Stimulated activated effector memory CD8-positive, alpha-beta T cell treated with anti-CD3 and anti-CD28 coated beads, Interleukin-12 subunit alpha, Interleukin-12 subunit beta, amount 100 ng/mL, for 72 hours (primary cell): ENCODE data around the gene ETV5.
A peak's percentile ranks its signal among the peaks of the same experiment; 100 is the strongest.

Source experiments
- ATAC-seq: fragments of 150-1000 bp; cut with Tn5 transposase; 2 replicates; pipeline ENCODE4 v1.10.0; 2021
- DNase-seq, 2 donors: peaks; one replicate each; pipeline ENCODE4 v3.0.0; 2021 to 2022; ENCODE audit warnings: low spot score in 2 of 2
- H3K27ac Mint-ChIP-seq: one replicate; pipeline ENCODE4 v1.8.0; 2022; ENCODE audit warnings: mild to moderate bottlenecking, mixed read lengths
- H3K36me3 Mint-ChIP-seq: one replicate; pipeline ENCODE4 v1.8.0; 2022; ENCODE audit warnings: mild to moderate bottlenecking, mixed read lengths
- H3K4me1 Mint-ChIP-seq: one replicate; pipeline ENCODE4 v1.8.0; 2022; ENCODE audit warnings: mixed read lengths
- H3K4me3 Mint-ChIP-seq: one replicate; pipeline ENCODE4 v1.8.0; 2022; ENCODE audit warnings: mild to moderate bottlenecking, mixed read lengths
- H3K9me3 Mint-ChIP-seq: one replicate; pipeline ENCODE4 v1.8.0; 2022; ENCODE audit warnings: mixed read lengths

Gene ETV5

DNA sequence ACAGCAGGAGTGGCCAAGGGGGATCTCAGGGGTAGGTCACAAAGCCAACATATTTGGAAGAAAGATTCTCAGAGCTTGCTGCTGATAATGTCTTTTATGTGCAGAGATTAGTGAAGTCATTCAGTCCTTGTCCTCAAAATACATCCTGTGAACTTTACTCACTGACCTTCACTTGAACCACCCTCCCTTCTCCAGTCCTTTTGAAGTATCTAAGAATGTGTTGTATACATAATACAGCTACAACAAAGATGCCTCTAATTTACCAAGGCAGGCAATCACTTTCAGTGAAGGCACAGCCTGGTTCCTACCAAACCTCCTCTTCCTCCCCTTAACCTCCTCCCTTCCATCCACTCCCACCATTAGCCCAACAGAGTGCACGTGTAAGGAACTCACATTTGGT is 38.3 kb downstream of the ETV5 start:
- Mint-ChIP-seq H3K9me3 (peaks cover 2% of the 10 kb centered on the region), H3K4me1 (peaks cover 11% of the 10 kb centered on the region), H3K4me3 (no peak overlapping the region), H3K36me3 (no peaks in the 10 kb centered on the region), H3K27ac (no peak overlapping the region)
- ATAC-seq (no peak), DNase-seq (no peak)

DNA sequence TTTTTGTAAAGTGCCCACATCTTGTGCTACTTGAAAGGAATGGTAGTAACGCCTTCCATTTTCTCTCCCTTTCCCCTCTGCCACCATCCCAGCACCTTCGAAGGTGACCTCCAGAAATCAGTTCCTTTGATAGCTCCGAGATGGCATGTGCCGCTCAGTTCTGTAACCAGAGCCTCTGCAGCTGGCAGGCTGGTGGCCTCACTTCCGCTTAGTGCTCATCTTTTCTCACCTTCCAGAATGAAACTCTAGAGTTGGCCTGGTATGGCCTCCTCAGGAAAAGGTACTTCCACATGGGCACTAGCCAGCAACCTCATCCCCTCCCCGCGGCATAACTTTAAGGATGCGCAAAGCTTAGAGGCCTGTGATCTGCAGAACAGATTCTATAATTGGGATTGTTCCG is 38.8 kb downstream of the ETV5 start:
- ATAC-seq (no peak), DNase-seq (no peak)
- Mint-ChIP-seq H3K36me3 (no peaks in the 10 kb centered on the region), H3K9me3 (peaks cover 2% of the 10 kb centered on the region), H3K4me1 (peaks cover 11% of the 10 kb centered on the region), H3K27ac (no peak overlapping the region), H3K4me3 (no peak overlapping the region)

DNA sequence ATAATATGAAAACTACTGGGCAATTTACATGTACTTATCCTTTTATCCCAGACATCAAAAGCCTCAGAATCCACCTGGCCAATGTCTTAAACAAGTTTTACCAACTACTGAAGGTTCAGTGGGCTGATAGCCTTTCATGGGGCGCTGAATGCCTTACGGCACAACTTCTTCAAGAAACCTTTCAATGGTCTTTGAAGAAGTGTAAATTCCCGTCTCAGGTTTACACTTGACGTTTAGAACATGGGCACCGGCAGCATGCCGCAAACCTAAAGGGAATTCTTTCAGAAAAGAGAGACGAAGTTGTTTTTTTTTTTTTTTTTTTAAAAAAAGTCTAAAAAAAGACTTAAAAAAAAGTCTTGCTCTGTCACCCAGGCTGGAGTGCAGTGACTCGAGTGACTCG is 39.7 kb downstream of the ETV5 start:
- ATAC-seq: no peak
- Mint-ChIP-seq H3K4me1 (peaks cover 13% of the 10 kb centered on the region), H3K4me3 (no peak overlapping the region), H3K36me3 (no peaks in the 10 kb centered on the region), H3K27ac (no peak overlapping the region), H3K9me3 (no peaks in the 10 kb centered on the region)
- no peak for DNase-seq

DNA sequence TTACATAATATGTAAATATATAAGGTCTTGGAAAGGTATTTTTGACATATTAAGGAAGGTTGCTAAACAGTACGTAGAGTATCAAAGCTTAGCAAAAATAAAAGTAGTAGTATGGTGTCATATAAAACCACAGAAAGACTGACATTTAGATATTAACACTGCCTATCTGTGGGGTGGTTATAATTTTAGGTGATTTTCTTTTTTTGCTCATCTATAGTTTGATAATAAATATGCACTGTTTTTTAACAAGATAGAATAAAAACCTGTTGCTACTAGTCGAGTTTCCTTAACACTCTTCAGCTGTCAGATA is 40.7 kb downstream of the ETV5 start:
- Mint-ChIP-seq H3K9me3 (no peaks in the 10 kb centered on the region), H3K27ac (no peak overlapping the region), H3K4me3 (no peak overlapping the region), H3K36me3 (no peaks in the 10 kb centered on the region), H3K4me1 (peaks cover 17% of the 10 kb centered on the region)
- no peak for DNase-seq
- no peak for ATAC-seq

DNA sequence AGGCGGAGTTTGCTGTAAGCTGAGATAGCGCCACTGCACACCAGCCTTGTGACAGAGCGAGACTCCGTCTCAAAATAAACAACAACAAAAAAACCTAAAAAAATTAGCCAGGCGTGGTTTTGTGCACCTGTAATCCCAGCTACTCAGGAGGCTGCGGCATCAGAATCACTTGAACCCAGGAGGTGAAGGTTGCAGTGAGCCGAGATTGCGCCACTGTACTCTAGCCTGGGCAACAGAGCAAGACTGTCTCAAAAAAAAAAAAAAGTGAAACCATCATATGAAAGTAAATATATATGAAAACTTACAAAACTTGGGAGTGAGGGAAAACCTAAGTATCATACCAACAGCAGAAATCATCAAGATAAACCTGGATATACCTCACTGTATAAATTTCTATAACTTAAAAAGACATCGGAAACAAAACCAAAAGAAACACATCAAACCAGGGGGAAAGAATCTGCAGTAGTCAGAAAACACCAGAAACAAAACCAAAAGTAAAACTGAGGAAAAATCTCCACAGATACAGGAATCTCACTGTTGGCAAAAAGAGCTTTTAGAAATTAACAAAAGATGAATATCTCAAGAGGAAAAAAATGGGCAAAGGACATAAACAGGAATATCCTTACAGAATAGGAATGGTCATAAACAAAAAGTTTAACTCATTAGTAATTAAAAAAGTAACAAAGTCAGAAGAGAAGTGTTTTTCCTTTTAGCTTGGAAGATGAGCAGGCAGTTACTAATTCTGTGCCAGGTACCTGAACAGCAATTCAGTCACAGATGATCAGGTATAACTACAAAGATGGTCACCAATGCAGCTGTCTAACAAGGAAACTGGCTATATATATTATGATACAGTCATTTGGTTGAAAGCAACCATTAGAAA is 41.3 kb downstream of the ETV5 start:
- peaks cover 17% of the 10 kb centered on the region for H3K4me1 Mint-ChIP-seq
- no peak overlapping the region for H3K27ac Mint-ChIP-seq

DNA sequence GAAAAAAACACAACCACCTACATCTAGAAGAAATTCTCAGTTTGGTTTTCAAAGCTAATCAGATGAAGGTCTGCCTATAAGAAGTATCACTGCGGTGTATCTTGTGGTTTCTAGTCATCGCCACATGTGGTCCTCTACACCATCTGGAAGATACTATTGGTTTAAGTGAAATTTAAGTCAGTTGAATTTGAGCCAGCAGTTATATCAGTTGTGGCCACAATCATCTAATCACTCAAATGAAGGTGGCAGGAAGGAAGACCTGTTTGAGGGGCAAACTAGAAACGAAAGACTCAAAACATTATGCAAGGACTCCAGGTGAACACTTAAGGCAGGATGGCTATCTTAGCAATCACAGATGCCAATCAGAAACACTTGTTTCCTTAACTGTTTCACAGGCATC is 48.7 kb downstream of the ETV5 start:
- H3K4me1 Mint-ChIP-seq: peaks cover 19% of the 10 kb centered on the region
- no peak overlapping the region for H3K27ac Mint-ChIP-seq
- ATAC-seq (peak; percentile 92), DNase-seq (no peak)
- no peak overlapping the region for H3K4me3 Mint-ChIP-seq
- H3K9me3 Mint-ChIP-seq: no peaks in the 10 kb centered on the region
- H3K36me3 Mint-ChIP-seq: no peaks in the 10 kb centered on the region

More for the DNA sequence above, 41.3 kb downstream of the ETV5 start:
- no peaks in the 10 kb centered on the region for H3K36me3 Mint-ChIP-seq
- ATAC-seq (no peak), DNase-seq (no peak)
- no peaks in the 10 kb centered on the region for H3K9me3 Mint-ChIP-seq
- H3K4me3 Mint-ChIP-seq: peak overlapping the region; percentile 22

DNA sequence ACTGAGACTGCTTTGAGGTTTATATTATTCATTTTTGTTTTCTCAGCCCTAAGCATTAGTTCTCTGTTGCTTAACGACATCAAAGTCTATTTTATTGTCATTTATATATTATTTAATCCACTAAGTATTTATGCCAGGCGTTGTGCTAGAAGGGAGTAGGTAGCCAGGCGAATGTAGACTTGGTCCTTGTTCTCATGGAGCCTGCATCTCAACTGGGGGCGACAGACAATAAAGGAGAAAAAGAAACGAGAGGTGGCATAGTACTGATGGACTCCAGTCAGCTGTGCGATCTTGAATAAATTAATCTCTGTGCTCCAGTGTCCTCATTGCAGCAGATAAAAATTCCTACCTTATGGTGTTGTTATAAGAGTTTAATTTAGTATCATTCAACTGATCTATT is 49.7 kb downstream of the ETV5 start:
- no peaks in the 10 kb centered on the region for H3K9me3 Mint-ChIP-seq
- no peak overlapping the region for H3K27ac Mint-ChIP-seq
- DNase-seq (no peak), ATAC-seq (no peak)
- no peaks in the 10 kb centered on the region for H3K36me3 Mint-ChIP-seq
- H3K4me3 Mint-ChIP-seq: no peak overlapping the region
- peaks cover 18% of the 10 kb centered on the region for H3K4me1 Mint-ChIP-seq

DNA sequence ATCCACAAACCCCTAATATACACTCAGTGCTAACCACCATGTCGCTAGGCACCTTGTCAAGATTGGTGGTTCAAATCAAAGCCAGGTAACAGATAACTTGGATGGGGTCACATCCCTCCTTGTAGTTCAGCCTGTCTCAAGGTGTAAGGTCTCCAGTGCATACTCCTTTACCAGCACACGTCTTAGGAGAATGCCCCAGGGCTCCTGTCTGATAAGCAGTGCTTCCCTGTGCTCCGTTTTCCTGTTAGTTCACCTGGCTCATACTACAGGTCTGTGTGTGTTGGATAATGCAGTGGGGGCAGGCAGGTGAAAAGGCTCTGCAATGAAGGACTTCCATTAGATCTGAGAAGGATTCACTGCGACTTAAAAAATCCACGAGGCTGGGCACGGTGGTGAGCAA is 50.7 kb downstream of the ETV5 start:
- ATAC-seq: no peak
- DNase-seq: no peak
- H3K27ac Mint-ChIP-seq: no peak overlapping the region
- H3K4me3 Mint-ChIP-seq: no peak overlapping the region
- no peaks in the 10 kb centered on the region for H3K36me3 Mint-ChIP-seq
- no peaks in the 10 kb centered on the region for H3K9me3 Mint-ChIP-seq
- H3K4me1 Mint-ChIP-seq: peaks cover 14% of the 10 kb centered on the region

DNA sequence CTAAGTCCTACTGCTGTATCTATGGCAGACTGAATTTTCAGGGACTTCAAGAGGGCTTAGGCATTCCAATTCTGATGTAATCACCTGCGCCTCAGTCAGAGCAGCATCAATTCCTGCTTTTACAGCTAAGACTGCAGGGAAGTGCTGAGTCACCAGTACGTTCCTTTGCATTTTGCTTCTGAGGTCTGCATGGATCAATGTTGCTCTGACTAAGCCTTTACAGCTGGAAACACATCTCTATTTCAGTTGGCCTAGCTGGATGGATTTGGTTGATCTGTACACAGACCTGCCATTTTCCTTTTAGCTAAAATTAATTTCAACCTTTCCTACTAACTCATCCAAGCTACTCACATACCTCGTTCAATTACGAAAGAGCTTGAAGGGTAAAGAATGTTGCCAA is 51.3 kb downstream of the ETV5 start:
- Mint-ChIP-seq H3K36me3 (no peaks in the 10 kb centered on the region), H3K9me3 (no peaks in the 10 kb centered on the region), H3K4me3 (no peak overlapping the region), H3K27ac (no peak overlapping the region), H3K4me1 (peaks cover 14% of the 10 kb centered on the region)
- DNase-seq: no peak
- no peak for ATAC-seq

DNA sequence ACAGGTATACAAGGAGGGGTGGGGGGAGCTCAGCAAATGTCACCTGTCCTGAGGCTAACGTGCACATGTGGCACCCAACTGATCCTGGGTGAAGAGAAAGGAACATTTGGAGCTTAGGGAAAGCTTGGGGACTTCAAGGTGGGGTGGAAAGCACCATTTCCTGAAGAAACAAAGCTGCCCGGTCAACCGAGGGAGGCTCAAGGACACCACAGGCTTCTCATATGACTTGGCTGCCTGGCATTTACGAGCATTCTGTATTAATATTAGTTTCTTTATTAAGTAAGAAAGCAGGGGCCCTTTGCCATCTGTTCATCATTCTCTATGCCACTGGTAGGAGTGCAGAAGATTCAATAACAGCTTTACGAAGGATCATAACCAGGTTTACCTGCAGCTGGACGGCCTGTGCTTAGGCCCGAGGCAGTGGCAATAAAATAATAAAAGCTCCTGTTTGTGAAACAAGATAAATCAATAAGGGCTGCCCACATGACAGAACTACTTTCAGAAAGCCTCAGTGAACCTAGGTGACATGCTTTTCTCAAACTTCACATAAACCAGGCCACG is 54.0 kb downstream of the ETV5 start:
- H3K27ac Mint-ChIP-seq: no peak overlapping the region
- ATAC-seq: no peak
- no peak overlapping the region for H3K4me3 Mint-ChIP-seq
- DNase-seq: no peak
- H3K36me3 Mint-ChIP-seq: no peaks in the 10 kb centered on the region
- no peaks in the 10 kb centered on the region for H3K9me3 Mint-ChIP-seq
- peaks cover 2% of the 10 kb centered on the region for H3K4me1 Mint-ChIP-seq

DNA sequence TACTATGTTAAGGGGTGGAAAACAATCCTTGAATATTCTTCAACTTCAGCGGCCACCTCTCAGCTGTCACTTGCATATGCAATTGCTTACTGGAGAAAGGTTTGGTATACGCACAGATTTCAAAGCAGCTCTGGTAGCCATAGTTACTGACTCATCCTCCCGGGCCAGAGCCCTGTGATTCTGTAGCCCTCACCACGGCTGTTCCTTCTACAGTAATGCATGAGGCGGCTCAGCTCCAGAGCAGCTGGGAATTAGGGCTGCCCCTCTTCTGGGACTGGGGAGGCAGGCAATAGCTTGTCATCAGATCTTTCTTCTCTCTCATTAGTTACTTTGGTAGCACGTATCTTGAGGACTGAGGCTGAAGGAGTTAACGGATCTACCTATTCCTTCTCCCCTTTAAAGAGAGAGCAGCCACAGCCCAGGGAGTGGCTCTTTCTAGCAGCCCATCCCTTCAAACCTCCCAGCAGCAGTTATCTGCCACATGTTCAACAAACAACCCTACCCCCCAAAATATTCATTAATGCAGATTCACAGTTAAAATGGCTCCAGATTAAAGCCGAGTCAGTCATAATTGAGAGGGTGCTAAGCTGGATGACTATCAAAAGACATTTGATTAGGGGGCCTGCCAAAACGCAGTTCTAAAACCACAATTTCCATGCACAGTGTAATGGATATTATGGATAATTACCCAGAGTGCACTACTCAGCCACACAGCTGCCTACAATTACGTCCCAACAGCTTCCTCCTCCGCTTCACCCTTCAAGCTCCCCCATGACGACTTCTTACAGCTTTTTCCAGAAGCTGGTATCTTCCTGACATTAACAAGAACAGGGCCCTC is 54.7 kb downstream of the ETV5 start:
- DNase-seq: no peak
- no peak for ATAC-seq
- no peak overlapping the region for H3K27ac Mint-ChIP-seq
- H3K36me3 Mint-ChIP-seq: no peaks in the 10 kb centered on the region
- H3K4me1 Mint-ChIP-seq: no peaks in the 10 kb centered on the region
- H3K9me3 Mint-ChIP-seq: no peaks in the 10 kb centered on the region
- H3K4me3 Mint-ChIP-seq: no peak overlapping the region

DNA sequence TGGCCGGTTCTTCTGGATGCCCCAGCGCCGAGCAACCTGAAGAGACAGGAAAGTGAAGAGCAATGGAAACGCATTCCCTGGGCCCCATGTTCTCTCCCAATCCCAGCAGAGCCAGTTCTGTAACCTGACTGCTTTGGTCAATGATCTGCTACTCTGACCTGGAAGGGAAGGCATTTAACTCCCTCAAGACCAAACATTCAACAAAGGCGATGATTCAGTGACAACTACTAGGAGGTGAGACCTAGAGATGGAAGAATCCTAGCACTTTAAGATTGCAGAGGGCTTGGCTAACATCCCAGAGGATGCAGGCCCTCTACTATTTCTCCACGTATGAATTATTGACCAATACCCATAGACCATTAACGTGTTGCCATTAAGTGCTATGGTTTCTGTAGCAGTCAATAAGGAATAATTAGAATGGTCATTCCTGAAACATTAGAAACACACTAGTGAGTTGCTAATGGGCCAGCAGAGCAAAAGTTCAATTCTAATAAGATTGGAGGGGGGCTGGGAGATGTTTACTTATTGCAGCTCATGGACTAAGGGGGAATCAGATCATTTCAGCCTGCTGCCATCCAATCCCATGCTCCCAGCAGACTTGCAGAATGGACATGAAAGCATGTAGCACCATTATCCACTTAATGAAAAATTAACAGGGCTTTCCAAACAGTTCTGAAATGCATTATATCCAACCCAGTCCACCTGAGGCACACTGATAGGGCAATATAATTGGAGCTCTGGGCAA is 56.6 kb downstream of the ETV5 start:
- ATAC-seq (no peak), DNase-seq (no peak)
- no peaks in the 10 kb centered on the region for H3K9me3 Mint-ChIP-seq
- H3K36me3 Mint-ChIP-seq: no peaks in the 10 kb centered on the region
- no peak overlapping the region for H3K4me3 Mint-ChIP-seq
- no peak overlapping the region for H3K27ac Mint-ChIP-seq
- no peaks in the 10 kb centered on the region for H3K4me1 Mint-ChIP-seq

DNA sequence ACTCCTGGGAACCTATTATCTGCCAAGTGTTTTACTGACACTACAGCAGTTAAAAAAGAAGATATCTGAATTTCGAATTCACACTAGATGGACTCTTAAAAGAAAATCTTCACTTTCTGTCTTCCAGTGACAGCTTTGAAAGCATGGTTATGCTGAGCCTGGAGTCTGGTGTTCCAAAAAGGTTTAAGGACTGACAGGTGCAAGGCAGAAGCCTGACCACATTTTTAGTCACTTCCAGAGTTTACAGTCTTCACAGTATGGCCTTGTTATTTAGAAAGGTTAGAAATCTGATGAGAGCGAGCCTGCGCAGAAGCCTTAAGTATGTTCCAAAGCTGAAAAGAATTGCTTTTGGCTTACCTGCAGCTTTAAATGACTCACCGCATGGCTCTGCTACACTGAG is 59.9 kb downstream of the ETV5 start:
- ATAC-seq (no peak), DNase-seq (no peak)
- Mint-ChIP-seq H3K36me3 (no peaks in the 10 kb centered on the region), H3K4me3 (no peak overlapping the region), H3K4me1 (no peaks in the 10 kb centered on the region), H3K27ac (no peak overlapping the region), H3K9me3 (no peaks in the 10 kb centered on the region)

DNA sequence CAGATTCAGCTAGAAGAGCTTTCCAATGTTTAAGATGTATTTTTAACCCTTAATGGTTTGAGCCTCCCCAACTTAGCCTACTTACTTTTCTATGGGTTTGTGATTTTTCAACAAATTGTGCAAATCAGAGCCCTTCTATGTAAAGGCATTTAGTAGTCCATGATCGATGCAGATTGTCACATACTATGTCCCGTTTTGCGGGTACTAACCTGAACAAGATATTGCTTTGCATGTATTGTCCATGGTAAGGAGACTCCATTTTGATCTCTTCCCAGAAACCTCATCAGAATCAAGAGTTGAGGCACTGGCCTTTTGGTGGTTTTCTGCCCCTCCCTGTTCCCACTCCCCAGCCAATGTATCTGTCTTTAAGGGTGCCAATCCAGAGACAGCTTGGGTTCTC is 60.8 kb downstream of the ETV5 start:
- no peaks in the 10 kb centered on the region for H3K36me3 Mint-ChIP-seq

DNA sequence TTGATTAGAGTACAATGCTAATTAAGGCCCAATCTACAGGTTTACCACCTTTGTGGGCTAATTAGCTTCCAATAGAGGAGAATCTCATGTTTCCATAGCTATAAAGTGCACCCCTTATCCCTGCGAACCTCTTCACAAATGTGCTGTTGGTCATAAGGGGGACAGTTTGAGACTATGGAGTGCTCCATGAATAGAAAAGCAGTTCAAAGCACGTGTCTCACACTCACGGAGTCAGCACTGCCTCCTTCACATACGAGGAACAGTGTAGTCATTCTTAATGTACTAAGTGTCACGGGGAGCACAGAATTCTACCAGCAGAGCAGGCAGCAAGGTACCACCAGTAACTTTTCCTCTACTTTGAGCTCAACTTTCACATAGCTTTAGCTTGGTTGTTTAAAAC is 62.1 kb downstream of the ETV5 start:
- ATAC-seq (no peak), DNase-seq (no peak)
- H3K4me1 Mint-ChIP-seq: no peaks in the 10 kb centered on the region
- no peaks in the 10 kb centered on the region for H3K36me3 Mint-ChIP-seq
- H3K27ac Mint-ChIP-seq: no peak overlapping the region
- no peaks in the 10 kb centered on the region for H3K9me3 Mint-ChIP-seq
- H3K4me3 Mint-ChIP-seq: no peak overlapping the region

More for the DNA sequence above, 60.8 kb downstream of the ETV5 start:
- H3K9me3 Mint-ChIP-seq: no peaks in the 10 kb centered on the region
- DNase-seq (no peak), ATAC-seq (no peak)
- H3K4me3 Mint-ChIP-seq: no peak overlapping the region
- H3K4me1 Mint-ChIP-seq: no peaks in the 10 kb centered on the region
- H3K27ac Mint-ChIP-seq: no peak overlapping the region
